NT2/D1 (cell line): ENCODE measurements around the gene ST8SIA6.

Experiments used
- SUZ12 ChIP-seq: IDR thresholded peaks from 2 replicates; pipeline ENCODE4 v1.6.1; 2011; ENCODE audit not compliant: insufficient read length, insufficient read depth; ENCODE audit errors: extremely low read depth
- YY1 ChIP-seq: IDR thresholded peaks from 2 replicates; pipeline ENCODE4 v1.6.1; 2011; ENCODE audit not compliant: insufficient read length, insufficient read depth

- TF ChIP-seq YY1 = no peak
- no peak for TF ChIP-seq SUZ12
These were observed 181.7 kb downstream of the ST8SIA6 start for GRCh38 chr10:17272648-17273047.
